SK-N-SH treated with all-trans-retinoic acid at 6 μM for 48 hours (cell line): Measurements from ENCODE around the gene RAB25.

Source experiments
- ARNTL ChIP-seq: fragments of 450-650 bp; formaldehyde crosslinking; IDR thresholded peaks from 2 replicates; pipeline ENCODE4 v1.5.0; 2020; ENCODE audit warnings: low read depth, mild to moderate bottlenecking, moderate library complexity, borderline replicate concordance
- GLIS3 ChIP-seq: fragments of 250-450 bp; sonication (Bioruptor Pico); IDR thresholded peaks from 2 replicates; pipeline ENCODE4 v1.5.0; 2020; ENCODE audit warnings: mild to moderate bottlenecking, moderate library complexity

DNA sequence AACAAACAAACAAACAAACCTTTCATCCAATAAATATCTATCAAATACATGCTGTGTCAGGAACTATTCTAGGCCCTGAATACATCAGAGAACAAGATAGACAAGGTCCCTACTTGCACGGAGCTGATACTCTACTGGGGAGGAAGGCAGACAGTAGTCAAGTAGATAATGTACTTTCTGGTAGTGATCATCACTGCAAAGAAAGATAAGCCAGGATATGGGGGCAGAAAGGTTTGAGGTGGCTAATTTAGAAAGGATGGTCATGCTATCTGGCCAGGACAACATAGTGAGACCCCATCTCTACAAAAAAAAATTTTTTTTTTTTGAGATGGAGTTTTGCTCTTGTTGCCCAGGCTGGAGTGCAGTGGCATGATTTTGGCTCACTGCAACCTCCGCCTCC is 30.6 kb downstream of the RAB25 start:
- TF ChIP-seq ARNTL = no peak
- no peak for TF ChIP-seq GLIS3
